CD4-positive, alpha-beta T cell treated with Interleukin-2 at 100 ng/mL for 4 hours (primary cell): Measurements from ENCODE around the gene AP2S1.

Experiments
- DNase-seq: peaks from one replicate; pipeline ENCODE4 v3.0.0-alpha.2; 2020; ENCODE audit warnings: low spot score

AP2S1 gene

GRCh38 chr19:46802152-46802551, 48.5 kb downstream of the AP2S1 start:
- no peak for DNase-seq

DNA sequence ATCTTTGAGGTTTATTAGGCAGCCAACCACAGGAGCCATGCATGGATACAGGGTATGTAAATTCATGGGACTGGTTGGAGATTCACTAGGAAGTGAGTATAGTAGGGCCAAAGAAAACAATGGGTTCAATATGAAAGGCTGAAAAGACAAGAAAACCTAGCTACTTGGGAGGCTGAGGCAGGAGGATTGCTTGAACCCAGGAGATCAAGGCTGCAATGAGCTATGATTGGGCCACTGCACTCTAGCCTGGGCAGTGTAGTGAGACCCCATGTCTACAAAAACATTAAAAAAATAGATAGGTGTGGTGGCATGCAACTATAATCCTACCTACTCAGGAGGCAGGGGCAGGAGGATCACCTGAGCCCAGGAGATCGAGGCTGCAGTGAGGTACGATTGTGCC, 51.9 kb downstream of the AP2S1 start:
- DNase-seq: no peak

GRCh38 chr19:46797881-46798280, 52.8 kb downstream of the AP2S1 start:
- DNase-seq: no peak

DNA sequence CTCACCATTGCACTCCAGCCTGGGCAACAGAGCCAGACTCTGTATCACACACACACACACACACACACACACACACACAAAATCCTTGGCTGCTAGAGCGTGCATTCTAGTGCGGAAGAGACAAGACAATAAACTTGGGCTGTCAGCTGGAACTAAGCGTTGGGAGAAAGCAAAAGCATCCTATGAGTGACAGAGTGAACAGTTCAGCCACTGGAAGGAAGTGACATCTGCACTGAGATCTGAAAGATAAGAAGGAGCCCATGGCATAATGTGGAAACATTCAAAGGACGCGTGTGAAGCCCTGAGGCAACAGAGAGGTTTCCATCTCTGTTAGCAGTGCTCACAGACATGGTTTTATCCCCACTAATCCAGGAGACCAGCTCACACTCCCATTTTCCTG, 58.7 kb downstream of the AP2S1 start:
- DNase-seq: peak; percentile 56

GRCh38 chr19:46789371-46789770, 61.3 kb downstream of the AP2S1 start:
- DNase-seq: no peak

DNA sequence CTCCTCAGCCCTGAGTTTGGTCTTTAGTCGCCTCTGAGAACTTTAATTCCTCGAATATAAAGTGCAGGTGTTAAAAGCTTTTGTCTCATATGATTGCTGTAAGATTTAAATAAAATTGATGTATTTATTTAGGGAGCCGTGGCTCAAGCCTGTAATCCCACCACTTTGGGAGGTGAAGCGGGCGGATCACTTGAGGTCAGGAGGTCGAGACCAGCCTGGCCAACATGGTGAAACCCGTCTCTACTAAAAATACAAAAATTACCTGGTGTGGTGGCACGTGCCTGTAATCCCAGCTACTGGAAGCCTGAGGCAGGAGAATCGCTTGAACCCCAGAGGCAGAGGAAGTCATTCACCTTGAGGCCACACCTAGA, 61.7 kb downstream of the AP2S1 start:
- DNase-seq: no peak

DNA sequence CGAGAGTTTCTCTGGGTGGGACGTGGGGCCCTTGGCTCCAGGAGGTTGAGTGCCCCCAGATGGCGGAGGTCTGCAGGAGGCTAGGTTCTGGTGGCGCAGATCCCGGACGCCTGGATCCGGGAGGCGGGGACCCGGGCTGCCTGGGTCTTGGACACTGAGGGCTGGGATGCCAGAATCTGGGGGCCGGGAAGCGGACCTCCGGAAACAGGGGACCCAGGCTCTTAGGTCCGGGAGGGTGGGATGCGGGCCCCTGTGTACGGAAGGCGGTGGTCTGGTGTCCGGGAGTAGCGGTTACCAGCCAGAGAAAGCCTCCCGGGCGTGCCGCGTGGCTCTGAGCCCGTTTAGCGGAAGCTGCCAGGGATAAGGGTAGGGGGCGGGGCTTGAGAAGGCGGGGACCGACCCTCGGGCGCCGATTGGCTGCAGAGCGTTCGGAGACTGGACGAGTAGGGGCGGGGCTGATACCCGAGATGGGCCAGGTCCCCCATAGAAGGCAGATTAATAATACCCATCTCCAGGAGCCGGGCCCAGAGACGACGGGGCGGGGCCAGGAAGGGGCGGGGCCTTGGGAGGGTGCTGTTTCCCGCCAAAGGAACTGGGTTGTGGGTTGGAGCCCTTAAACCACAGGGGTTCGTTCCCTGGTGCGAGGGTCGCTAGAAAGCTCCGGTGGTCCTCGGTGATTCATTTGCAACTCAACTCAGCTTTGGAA, 62.2 kb downstream of the AP2S1 start, which contains the start of gene SLC1A5:
TSS of gene SLC1A5 (minus strand) at position 333 of the 706 bp plus-strand sequence. CDS start 629 bp downstream, outside the sequence.
- DNase-seq: peak; percentile 98
